HEK293T (cell line): ENCODE results near the gene HYDIN.

ENCODE experiments used
- ARNT ChIP-seq: fragments of 450-650 bp; IDR thresholded peaks from 2 replicates; pipeline ENCODE4 v1.6.1; 2017; ENCODE audit warnings: mild to moderate bottlenecking
- CTBP1 ChIP-seq: fragments of 450-650 bp; IDR thresholded peaks from 2 replicates; pipeline ENCODE4 v1.6.1; 2016; ENCODE audit warnings: borderline replicate concordance
- FOXA1 ChIP-seq: fragments of 450-650 bp; IDR thresholded peaks from 2 replicates; pipeline ENCODE4 v1.6.1; 2016; ENCODE audit warnings: mild to moderate bottlenecking
- FOXM1 ChIP-seq: fragments of 450-650 bp; IDR thresholded peaks from 2 replicates; pipeline ENCODE4 v1.6.1; 2017; ENCODE audit warnings: mild to moderate bottlenecking, borderline replicate concordance
- HDGF ChIP-seq: fragments of 450-650 bp; IDR thresholded peaks from 2 replicates; pipeline ENCODE4 v1.6.1; 2017; ENCODE audit warnings: antibody characterized with exemption, borderline replicate concordance
- NFRKB ChIP-seq: fragments of 450-650 bp; IDR thresholded peaks from 2 replicates; pipeline ENCODE4 v1.6.1; 2016; ENCODE audit warnings: mild to moderate bottlenecking, moderate library complexity
- SUZ12 ChIP-seq: fragments of 450-650 bp; IDR thresholded peaks from 2 replicates; pipeline ENCODE4 v1.6.1; 2016; ENCODE audit warnings: mild to moderate bottlenecking

GRCh38 chr16:71263582-71263981 lies 33.1 kb upstream of the HYDIN start:
- TF ChIP-seq NFRKB: no peak
- TF ChIP-seq HDGF: no peak
- no peak for TF ChIP-seq FOXA1
- no peak for TF ChIP-seq CTBP1
- TF ChIP-seq SUZ12: no peak
- no peak for TF ChIP-seq FOXM1
- TF ChIP-seq ARNT: no peak
